Measurements from ENCODE around the gene SSC4D.
"Not testable (repeated sequence)": the region's sequence is repeated elsewhere in the genome, so short reads cannot be mapped to it uniquely, and the experiment has no call there.

The SSC4D gene

DNA sequence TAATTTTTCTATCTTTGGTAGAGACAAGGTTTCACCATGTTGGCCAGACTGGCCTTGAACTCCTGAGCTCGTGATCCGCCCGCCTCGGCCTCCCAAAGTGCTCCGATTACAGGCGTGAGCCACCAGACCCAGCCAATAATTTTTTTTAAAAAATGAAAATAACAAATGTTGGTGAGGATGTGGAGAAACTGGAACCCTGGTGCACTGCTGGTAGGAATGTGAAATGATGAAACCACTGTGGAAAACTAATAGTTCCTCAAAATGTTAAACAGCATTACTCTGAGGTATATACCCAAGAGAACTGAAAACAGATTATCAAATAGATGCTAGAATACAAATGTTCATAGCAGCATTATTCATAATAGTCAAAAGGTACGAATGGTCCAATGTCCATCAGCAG is 27.7 kb downstream of the SSC4D start:
- DNase-seq: no peak

- DNase-seq: no peak
Observed at GRCh38 chr7:76380623-76380966, 28.9 kb downstream of the SSC4D start.

GRCh38 chr7:76377186-76377918 is 32.1 kb downstream of the SSC4D start:
- no peak for DNase-seq

DNA sequence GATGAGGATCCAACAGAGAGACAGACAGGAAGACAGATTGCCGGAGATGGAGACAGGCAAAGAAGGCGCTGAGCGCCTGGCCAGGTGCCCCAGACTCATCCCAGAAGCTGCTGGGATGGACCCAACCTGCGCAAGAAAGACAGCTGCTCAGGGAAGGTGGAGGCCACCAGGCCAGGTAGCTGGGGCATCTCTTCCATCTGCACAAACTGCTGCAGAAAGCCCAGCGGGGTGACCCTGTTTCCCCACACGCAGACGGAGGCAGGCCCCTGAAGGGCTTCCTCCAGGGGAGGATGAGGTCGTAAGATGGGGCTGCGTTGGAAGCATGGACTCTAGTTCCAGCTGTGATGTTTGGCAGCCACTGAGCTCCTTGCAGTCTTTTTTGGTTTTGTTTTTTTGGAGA is 34.2 kb downstream of the SSC4D start:
- no peak for DNase-seq

GRCh38 chr7:76372984-76373833 is 36.3 kb downstream of the SSC4D start:
- DNase-seq: no peak

- DNase-seq: no peak
Observed at GRCh38 chr7:76371396-76371795, 38.1 kb downstream of the SSC4D start.

- no peak for DNase-seq
Observed at GRCh38 chr7:76369018-76369417, 40.5 kb downstream of the SSC4D start.

- DNase-seq: no peak
Observed at GRCh38 chr7:76368190-76368589, 41.3 kb downstream of the SSC4D start.

GRCh38 chr7:76364198-76364584 is 45.3 kb downstream of the SSC4D start:
- no peak for DNase-seq

DNA sequence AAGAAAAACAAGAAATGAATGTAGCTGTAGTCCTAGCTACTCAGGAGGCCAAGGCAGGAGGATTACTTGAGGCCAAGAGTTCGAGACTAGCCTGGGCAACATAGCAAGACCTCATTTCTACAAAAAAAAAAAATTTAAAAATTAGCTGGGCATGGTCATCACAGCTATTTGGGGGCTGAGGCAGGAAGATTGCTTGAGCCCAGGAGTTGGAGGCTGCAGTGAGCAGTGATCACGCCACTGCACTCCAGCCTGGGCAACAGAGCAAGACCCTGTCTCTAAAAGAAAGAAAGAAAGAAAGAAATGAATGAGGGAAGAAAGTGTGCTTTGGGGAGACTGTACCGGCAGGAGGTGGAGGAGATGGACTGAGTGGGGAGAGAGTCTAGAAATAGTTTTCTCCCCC is 45.7 kb downstream of the SSC4D start:
- DNase-seq: not testable (repeated sequence)

DNA sequence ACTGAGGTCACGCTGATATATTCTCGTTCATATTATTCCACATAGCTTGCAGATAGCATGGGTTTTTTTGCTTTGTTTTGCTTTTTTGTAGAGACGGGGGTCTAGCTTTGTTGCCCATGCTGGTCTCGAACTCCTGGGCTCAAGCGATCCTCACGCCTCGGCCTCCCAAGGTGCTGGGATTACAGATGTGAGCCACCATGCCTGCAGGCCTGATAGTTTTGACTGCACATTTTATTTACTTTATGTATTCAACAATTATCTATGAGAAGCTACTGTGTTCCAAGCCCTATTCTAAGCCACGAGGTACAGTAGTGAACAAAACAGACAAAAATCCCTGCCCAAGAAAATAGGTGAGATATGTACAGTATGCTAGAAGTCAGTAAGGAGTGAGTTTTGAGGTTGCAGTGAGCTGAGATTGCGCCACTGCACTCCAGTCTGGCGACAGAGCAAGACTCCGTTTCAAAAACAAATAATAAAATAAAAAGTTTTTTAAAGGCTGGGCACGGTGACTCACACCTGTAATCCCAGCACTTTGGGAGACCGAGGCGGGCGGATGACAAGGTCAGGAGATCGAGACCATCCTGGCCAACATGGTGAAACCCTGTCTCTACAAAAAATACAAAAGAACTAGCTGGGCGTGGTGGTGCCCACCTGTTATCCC is 49.4 kb downstream of the SSC4D start:
- no peak for DNase-seq

DNA sequence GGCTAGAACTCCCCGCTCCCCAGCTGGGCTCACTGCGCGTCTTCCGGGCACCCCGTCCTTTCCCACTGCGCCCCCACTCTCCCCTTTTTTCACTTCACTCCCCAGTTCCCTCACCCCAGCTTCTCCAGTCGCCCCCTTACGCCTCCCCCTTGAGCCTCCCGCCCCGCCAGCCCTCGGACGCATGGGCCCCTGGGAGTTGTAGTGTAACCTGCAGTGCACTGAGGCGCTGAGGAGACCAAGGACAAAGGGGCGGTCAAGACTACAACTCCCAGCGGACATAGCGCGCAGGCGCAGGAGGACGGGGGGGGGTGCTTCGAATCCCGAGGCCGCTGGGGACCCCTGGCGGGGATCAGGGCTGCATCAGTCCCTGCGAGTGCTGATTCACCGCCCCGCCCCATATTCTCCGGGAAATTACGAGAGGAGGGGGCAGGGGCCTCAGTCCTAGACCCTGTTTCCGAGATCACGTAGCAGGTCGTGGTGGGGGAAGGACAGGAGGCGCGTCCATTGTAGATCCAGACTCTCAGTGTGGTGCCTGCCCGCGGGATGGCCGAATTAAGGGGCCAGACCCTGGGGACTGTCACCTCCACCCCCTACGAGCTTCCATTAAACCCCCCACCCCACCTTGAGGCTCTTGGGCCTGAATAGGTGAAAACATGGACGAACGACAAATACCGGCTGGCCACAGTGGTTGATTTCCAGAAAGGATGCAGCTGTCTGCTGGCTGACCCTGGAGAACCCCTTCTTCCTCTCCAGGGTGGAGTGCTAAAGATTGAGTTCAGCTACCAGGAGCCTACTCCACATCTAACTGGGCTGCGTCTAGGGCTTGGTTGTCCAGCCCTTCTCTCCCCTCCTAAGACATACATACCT is 50.2 kb downstream of the SSC4D start:
- DNase-seq: peak; percentile 95

DNA sequence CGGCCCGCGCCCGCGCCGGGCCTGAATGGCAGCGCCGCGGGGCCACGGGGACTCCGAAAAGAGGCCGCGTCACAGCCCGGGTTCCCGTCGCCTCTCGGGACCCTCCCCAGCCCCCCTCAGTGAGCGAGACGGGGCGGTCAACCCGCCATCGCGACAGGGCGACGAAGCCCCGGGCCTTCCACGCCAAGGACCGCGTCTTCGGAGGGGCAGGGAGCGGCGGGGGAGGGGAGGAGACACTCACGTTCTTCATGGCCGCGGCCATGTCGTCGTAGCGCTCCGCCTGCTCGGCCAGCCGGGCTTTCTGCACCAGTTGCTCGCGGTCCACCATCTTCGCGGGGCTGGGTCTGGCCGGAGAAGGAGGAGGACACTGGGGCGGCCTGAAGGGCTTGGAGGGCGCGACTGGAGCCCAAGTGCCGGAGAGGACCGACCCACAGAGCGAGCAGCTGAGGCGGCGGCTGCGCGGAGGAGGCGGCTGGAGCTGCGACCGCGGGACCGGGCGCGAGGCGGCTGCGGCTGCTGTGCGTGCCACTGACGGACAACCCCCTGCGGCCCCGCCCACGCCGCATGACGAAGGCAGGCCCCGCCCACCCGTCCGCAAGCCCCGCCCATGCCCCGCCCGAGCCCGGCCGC is 50.9 kb downstream of the SSC4D start, which contains the start of gene YWHAG:
Gene YWHAG (minus strand): TSS at position 511 of the 630 bp plus-strand sequence. CDS start 183 bp downstream, at position 328.
- peak; percentile 89 for DNase-seq

DNA sequence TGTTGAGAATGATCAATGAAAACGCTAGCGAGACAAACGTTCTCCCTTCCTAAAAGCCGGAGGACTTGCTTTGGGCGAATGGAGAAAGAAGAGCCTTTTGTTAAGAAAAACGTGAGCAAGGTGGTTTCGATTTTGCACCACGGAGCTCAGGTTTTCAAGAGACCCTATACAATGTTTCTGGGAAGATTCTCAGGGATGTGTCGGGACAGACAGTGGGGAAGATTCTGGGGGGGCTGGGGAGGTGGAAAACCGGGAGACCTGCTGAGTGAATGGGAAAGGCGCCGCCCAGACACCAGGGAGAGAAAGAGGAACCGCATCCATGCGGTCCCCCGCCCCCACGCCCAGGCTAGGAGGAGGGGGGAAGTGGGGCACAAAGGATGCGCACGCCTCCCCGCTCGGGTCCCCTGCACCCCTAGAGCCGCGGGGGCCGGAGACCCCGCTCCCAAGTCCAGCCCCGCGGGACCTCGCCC is 51.5 kb downstream of the SSC4D start:
- DNase-seq: peak; percentile 60

GRCh38 chr7:76357475-76358010 is 52.0 kb downstream of the SSC4D start:
- no peak for DNase-seq

GRCh38 chr7:76356823-76357222 is 52.7 kb downstream of the SSC4D start:
- no peak for DNase-seq

DNA sequence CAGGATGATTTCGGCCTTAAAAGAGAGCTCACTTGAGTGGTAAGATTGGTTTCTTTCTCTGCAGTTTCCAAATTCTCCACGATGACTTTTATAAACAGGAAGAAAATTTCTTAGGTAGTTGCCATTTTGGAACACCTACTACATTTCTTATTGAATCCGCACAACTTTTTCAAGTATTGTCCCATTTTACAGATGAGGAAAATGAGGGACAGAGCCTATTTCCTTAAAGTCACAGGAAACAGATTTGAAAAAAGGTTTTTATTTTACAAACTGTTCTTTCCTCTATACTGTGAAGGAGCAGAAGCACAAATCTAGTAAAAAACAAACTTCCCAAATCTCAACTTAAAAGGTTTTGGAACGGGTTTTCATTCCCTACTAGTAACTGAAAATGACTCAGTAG is 53.4 kb downstream of the SSC4D start:
- no peak for DNase-seq

- no peak for DNase-seq
Observed at GRCh38 chr7:76354981-76355730, 54.3 kb downstream of the SSC4D start.

DNA sequence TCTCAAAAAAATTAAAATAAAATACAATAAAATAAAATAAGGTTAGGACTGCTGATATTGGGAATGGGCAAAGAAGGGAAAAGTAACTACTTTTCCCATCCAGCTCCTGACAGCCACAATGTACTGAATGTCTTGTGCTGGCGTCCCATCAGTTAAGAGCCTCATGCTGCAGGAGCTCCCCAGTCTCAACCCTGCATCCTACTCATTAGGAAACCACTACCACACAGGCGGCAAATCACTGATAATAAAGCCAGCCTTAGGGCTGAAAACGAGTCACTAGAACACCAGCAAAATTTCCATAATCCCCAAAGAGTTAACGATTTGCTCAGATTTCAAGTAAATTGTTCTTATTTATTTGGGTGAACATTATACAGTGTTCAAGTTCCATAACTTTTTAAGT is 55.0 kb downstream of the SSC4D start:
- no peak for DNase-seq

GRCh38 chr7:76353744-76354143 is 55.8 kb downstream of the SSC4D start:
- no peak for DNase-seq

- peak; percentile 17 for DNase-seq
Observed at GRCh38 chr7:76352193-76352592, 57.3 kb downstream of the SSC4D start.
